ENCODE measurements around the gene ABCF3.
"Not testable (repeated sequence)": the region's sequence is repeated elsewhere in the genome, so short reads cannot be mapped to it uniquely, and the experiment has no call there.

Gene ABCF3

GRCh38 chr3:184186184-184186901, at the start of gene ABCF3:
TSS of gene ABCF3 (plus strand) at chr3:184186199. CDS start at chr3:184186208, 9 bp downstream.
- DNase-seq: no peak

GRCh38 chr3:184140436-184140835, 45.6 kb upstream of the ABCF3 start:
- DNase-seq: no peak

GRCh38 chr3:184142199-184142598, 43.8 kb upstream of the ABCF3 start:
- DNase-seq: no peak

DNA sequence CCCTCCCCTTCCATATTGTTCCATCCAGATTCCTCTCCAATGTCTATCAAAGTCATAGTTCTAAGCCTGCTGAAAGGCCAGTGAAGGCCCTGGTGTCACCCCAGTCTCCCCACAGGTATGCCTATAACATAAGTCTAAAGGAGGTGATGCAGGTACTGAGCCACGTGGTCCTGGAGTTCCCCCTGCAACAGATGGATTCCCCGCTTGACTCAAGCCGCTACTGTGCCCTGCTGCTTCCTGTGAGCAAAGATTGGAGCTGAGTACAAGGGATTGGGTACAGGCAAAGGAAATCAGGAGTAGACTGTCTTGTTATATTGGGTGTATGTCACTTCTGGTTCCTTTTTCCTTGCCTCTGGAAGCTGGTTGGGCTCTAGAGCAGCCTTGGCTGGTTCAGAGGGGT, 42.7 kb upstream of the ABCF3 start:
- DNase-seq: no peak

- DNase-seq: no peak
Measured at GRCh38 chr3:184144505-184144904, 41.5 kb upstream of the ABCF3 start.

GRCh38 chr3:184145111-184145524, 40.9 kb upstream of the ABCF3 start:
- no peak for DNase-seq

DNA sequence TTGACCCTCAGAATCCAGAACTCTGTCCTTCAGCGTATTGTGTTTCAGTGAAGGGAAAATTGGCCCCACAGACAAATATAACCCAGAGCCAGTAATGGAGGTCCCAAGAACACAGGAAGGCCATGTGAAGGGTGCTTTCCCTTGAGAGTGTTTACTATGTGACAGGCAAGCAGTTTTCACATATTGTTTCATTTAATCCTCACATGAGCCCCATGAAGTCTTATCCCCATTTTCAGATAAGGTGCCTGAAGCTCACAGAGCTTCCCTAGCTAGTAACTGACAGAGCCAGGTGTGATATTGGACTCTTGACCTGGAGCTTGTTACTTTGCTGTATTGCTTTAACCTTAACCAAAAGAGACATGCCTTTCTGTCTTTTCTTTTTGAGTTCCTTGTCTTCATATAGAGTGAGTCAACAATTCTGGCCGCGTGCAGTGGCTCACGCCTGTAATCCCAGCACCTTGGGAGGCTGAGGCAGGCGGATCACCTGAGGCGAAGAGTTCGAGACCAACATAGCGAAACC, 40.2 kb upstream of the ABCF3 start:
- DNase-seq: no peak

DNA sequence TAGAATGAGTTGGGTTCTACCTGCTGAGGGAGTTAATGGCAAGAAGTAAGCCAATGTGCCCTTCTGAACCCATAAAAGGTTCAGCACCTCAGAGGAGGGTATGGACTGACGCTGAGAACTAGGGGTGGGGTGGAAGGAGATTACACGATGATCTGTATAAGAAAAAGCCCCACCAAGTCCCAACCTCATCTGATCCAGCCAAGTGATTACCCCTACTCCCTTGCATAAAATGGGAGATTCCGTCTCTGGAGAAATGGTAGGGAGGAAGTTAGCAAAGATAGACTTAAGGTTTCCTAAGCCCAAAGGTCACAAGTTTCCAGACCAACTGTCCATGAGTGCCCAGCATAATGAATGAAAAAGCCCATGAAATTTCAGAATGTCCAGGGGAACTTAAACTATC, 37.9 kb upstream of the ABCF3 start:
- DNase-seq: no peak

GRCh38 chr3:184149123-184149522, 36.9 kb upstream of the ABCF3 start:
- DNase-seq: no peak

GRCh38 chr3:184149770-184150169, 36.2 kb upstream of the ABCF3 start:
- not testable (repeated sequence) for DNase-seq

DNA sequence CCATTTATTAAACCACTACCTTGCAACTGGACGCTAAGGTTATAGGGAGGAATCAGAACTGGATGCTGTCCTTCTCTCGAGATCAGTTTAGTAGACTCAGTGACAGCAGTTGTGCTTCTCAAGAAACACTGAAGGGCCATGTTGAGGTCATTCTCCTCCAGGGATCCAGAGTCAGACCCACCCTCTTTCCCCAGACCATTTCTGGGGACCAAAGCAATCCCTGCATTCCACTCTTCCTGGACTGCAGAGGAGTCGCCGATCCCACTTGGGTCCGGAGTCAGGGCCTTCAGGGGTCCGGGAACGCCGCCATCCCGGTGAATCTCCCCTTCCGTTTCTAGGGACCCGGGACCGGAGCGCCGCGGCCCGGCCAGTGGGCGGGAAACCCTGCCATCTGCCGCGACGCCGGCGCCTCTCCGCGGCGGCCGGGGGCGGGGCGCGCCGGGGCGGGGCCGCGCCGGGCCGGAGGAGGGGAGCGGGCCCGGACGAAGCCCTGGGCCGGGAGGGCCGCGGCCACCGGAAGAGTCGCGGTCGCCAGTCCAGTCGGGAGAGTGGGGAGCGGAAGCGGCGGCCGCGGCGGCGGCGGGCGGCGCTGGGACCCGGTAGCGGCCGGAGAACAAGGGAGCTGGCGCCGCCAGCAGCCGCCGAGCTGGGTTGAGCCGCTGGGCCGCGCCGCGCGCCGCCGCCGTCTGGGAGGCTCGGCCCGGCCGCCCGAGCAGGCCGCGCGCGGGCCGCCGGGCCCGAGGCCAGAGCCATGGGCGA, 30.9 kb upstream of the ABCF3 start, which contains the start of gene DVL3:
TSS of gene DVL3 (plus strand) at position 493 of the 759 bp plus-strand sequence. CDS start at position 752, 259 bp downstream.
- no peak for DNase-seq

- DNase-seq: peak; percentile 52
Measured at GRCh38 chr3:184155644-184156521, 30.1 kb upstream of the ABCF3 start.

- DNase-seq: no peak
Measured at GRCh38 chr3:184156522-184156955, 29.5 kb upstream of the ABCF3 start.

- DNase-seq: no peak
Measured at GRCh38 chr3:184157206-184157605, 28.8 kb upstream of the ABCF3 start.

GRCh38 chr3:184158404-184158803, 27.6 kb upstream of the ABCF3 start:
- DNase-seq: no peak

GRCh38 chr3:184160456-184160855, 25.5 kb upstream of the ABCF3 start:
- DNase-seq: no peak

GRCh38 chr3:184162571-184163070, 23.4 kb upstream of the ABCF3 start:
- not testable (repeated sequence) for DNase-seq

- no peak for DNase-seq
Measured at GRCh38 chr3:184164648-184165330, 21.2 kb upstream of the ABCF3 start.

- DNase-seq: no peak
Measured at GRCh38 chr3:184165543-184165942, 20.5 kb upstream of the ABCF3 start.

- no peak for DNase-seq
Measured at GRCh38 chr3:184166671-184167070, 19.3 kb upstream of the ABCF3 start.

GRCh38 chr3:184167786-184168185, 18.2 kb upstream of the ABCF3 start:
- no peak for DNase-seq

Measured in stimulated activated CD4-positive, alpha-beta T cell treated with anti-CD3 and anti-CD28 coated beads, Interleukin-1b, Interleukin-23, amount 100 ng/mL, for 48 hours (primary cell).